NCI-H1930 (cell line): ENCODE data around the gene ANO6.

Source experiments
- DNase-seq, 2 experiments: peaks; one replicate each; lab custom pipeline; 2025; lab: John Stamatoyannopoulos, UW

ANO6 gene

DNA sequence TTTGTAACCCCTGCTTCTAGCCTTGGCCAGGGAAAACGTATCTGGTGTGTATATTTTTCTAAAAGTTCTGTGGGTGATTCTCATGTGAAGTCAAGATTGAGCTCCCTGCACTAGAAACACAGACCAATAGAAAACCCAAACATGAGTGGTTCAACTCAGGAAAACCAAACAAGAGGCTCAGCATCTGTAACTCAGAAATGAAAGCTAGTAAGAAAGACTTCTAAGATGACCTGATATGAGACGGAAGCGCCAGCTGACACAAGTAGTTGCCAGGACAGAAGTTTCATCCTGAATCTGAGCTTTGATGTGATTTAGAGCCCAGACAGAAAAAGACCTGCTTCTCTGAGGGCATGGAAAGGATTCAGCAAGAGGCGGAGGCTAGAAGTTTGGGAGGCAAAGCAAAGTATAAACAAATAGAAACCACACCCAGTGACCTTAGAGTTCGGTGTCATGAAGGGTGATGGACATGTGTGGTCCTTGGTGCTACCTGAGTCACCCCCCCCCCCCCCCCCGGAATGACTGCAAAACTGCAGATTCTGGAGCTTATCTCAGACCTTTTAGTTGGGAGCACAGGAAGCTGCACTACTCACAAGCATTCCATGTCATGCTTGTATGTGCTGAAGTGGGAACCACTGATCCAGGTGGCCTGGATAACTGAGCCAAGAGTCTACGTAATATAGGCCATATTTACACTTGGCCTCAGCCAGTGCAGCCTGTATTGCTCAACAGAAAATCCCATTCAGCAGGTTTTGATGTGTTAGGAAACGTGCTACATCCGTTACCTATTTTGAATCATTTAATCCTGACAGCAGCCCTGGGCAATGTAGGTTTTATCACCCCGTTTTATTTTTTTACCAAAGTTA lies 191.3 kb downstream of the ANO6 start:
- DNase-seq, result no peak

DNA sequence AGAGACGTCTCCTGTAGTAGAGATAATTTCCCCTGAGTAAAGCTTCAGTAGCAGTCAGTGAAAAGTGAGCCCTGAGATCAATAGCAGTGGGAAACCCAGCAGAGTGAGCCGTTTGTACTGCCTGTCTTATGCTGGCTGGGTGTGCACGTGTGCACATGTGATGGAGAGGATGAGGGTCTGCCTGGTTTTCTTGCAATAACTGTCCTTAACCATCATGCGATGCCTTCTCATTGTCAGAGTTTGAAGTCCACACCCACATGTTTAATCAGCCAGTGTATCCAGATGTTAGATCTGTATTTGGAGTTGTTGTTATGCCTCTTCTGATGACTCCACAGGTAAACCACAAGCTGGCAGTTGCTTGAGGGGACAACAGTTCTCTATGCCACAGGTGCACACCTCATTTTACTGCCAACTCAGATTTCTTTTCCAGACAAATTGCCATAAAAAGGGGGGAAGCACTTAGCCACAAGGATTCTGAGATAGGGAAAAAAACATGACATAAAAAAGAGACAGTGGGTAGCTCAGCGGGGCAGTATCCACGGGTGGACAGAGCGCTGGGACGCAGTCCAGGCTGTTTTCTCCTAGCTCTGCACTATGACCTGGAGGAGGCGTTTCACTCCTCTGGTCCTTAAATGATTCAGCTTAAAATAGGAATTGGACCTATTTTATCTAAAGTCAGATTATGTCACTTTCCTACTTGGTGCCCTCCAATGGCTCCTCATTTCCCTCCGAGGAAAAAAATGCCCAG lies 192.3 kb downstream of the ANO6 start:
- DNase-seq, result no peak

GRCh38 chr12:45408729-45409114 lies 192.8 kb downstream of the ANO6 start:
- no peak for DNase-seq

DNA sequence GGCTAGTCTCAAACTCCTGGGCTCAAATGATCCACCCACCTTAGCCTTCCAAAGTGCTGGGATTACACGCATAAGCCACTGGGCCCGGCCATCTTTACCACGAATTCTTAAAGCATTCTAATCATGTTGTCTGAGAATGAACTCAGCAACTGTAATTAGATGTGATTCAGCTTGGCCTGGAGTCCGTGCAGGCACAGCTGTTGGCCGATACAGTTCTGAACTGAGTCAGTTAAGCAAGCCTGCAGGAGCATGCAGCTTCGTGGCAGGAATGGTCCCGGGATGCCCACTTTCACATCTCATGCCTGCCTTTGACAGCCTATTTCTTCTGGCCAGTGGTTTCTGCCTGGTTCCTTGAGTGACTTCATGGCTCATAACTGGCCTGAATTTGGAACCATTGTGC lies 194.1 kb downstream of the ANO6 start:
- DNase-seq, result no peak

- no peak for DNase-seq
Measured at GRCh38 chr12:45411626-45412025, 195.7 kb downstream of the ANO6 start.

DNA sequence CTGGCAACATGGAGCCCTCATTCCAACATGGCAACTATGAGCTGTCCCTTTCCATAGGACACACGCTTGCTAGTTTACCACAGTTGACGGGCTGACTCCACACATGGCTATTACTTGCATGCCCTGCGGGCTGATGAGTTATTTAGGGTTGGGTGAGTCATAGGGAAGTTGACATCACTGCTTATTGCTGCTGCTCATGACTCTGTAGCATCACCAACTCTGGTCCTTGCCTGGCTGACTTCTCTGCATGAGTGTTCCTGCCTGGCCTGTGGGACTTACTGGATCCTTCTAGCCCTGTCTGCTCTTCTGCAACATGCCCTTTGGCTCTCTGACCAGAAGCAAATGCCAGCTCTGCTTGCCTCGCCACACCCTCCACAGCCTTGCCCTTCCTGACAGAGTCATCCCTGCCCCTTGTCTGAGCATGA lies 199.5 kb downstream of the ANO6 start:
- DNase-seq, result peak in 1 of 2 experiments; percentile 47

DNA sequence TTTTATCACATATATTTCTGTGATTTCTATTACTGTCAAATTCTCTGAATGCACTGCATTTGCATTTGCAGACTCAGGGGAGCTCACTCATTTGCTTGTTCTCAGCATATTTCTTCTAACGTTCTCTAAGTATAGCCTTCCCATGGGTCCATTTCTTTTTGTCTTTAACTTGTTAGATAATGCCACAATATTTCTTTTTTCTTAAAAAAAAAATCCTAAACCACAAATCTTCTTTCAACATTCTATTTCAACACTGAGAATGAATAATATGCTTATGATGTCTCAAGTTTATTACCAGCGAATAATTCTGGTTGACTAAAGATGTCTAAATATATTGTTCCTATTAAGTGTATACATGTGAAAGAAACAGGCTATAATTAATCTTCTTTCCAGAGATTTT lies 200.2 kb downstream of the ANO6 start:
- no peak for DNase-seq

DNA sequence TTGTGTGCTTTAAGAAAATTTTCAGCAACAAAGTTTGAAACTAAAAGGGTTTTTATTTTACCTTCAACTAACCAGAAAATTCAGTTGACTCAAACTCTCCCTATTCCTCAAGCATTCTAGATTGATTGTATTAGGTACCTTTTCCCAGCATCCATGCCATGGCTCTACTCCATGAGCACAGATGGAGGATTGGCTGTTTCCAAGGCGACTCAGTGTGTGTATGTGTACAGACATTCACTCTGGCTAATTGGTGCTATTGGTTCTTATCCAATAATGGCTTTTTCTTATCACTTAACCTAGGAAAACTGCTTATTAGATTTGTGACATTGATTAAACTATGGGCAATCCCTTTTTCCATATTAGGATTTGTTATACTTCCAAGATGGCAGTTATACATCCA lies 202.6 kb downstream of the ANO6 start:
- DNase-seq, result no peak

GRCh38 chr12:45419317-45419814 lies 203.5 kb downstream of the ANO6 start:
- DNase-seq, result no peak

- DNase-seq, result no peak
Measured at GRCh38 chr12:45421736-45422135, 205.8 kb downstream of the ANO6 start.

DNA sequence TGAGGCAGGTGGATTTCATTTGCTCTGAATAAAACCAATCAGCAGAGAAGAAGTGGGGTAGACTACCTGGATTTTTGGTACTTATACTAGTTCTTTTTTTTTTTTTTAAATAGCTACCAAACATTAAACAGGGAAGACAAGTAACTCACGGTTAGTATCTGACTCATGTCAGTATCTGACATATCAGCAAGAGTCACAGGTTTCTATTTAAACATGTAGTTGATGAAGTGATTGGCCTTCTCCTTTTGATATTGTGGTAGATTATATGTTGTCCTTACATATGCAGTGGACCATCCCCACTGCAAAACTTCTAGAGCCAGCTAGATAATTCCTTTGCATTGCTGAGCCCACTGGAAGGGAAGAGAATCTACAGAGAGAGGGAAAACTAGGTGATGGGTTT lies 208.0 kb downstream of the ANO6 start:
- no peak for DNase-seq

DNA sequence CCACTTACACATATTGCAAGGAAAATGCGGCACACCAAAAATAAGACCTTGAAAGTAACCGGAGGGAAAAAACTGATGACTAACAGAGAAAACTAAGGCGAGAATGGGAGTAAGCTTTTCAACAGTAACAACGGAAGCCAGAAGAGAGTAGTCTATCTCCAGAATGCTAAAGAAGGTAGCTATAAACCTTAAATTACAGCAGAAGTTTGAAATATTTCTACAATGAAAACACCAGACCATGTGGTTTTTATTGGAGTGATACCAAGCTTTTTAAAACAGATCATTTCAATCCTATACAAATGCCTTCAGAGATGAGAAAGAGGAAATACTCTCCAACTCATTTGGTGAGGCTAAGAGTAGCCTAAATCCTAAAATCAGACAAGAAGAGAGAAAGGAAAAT lies 209.5 kb downstream of the ANO6 start:
- no peak for DNase-seq

DNA sequence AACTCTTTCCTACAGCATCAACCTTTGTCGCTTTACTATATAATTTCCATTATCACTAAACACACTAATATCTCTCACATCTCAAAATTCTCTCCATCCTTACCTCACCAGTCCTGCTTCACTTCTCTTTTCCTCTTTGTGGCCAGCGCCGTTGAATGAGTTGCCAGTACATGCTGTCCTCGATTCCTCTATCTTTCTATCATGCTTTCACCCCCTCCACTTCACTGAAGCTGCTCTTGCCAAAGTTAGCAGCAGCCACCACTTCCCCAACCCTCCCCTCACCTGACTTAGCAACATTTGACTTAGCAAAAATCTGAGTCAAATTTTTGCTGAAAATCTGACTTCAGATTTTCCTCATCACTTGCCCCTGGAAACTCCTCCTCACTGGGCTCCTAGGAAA lies 210.4 kb downstream of the ANO6 start:
- no peak for DNase-seq

- DNase-seq, result no peak
Measured at GRCh38 chr12:45427042-45427441, 211.1 kb downstream of the ANO6 start.

GRCh38 chr12:45429831-45430230 lies 213.9 kb downstream of the ANO6 start:
- no peak for DNase-seq

- no peak for DNase-seq
Measured at GRCh38 chr12:45431126-45431525, 215.2 kb downstream of the ANO6 start.

DNA sequence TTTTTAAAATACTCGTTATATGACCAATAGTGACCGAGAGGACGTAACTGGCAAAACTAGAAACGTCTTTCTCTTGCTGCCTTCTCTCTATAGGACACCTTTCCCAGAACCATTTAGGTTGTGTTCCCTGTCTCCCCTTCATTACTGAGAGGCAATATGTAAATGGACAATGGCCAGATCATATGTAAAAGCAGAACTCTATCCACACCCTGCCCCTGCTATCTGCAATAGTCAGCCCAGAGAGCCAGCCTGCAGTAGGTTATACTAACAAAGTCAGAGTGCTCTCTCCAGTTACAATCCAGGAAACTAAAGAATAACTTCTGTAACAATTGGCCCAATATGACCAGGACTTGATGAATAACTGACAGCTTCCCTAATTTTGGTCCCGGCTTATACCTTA lies 216.8 kb downstream of the ANO6 start:
- no peak for DNase-seq

- DNase-seq, result no peak
Measured at GRCh38 chr12:45433441-45433868, 217.6 kb downstream of the ANO6 start.

DNA sequence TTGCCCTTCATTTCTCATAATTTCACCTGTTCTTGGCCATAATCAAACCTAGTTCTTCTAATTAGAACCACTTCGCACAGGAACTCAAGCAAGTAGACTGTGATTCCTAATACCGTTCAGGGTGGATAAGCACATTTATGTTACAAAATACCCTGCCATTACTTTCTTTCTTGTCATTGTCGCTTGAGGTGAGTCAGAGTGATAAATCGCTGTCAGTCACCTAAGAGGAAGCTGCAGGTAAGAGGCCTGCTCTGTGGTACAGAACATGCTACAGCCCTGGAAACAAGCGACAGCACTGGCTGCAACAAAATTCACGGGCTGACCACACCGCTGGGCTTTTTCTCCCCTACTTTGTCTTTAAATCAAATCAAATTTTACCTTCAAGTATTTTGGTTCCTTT lies 218.2 kb downstream of the ANO6 start:
- no peak for DNase-seq

DNA sequence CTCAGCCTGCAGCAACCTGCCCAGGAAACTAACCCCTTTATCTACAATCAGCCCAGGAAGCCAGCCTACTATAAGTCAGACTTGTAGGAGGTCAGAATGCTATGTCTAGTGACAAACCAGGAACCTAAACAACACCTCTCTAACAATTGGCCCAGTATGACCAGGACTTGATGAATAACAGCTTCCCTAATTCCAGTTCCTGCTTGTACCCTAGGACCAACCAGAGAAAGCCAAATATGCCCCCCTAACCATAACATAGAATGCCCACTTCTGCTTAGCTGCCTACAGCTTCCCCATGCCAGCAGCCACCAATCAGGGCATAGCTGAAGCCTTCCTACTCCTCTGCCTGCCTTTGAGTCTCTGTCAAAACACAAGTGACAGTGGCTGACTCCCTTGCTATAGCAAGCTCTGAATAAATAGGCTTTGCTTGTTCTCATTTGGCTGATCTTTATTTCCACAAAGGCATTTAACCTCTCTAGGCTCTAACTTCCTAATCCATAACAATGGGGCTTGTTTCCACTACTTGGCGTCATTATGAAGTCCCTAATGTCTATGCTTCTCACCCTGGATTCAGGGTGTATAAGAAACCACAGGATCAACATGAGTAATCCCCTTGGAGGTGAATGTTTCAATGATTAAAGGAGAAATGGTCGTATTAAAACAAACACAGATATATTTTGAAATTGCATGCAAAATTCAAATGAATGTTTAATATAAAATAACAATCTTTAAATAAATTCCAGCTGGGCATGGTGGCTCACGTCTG lies 220.2 kb downstream of the ANO6 start:
- DNase-seq, result no peak

- DNase-seq, result no peak
Measured at GRCh38 chr12:45439039-45439438, 223.1 kb downstream of the ANO6 start.

- no peak for DNase-seq
Measured at GRCh38 chr12:45446013-45446412, 230.1 kb downstream of the ANO6 start.
